MM.1S (cell line): Measurements from ENCODE around the gene ZCCHC24.

Experiments used
- DNase-seq: peaks from one replicate; pipeline ENCODE4 v3.0.0-alpha.2; 2015
- H2AFZ ChIP-seq: fragments of 300-600 bp; sonication (generic); 2 replicates; pipeline ENCODE4 v1.6.0; 2016; ENCODE audit warnings: antibody characterized with exemption, low read length
- H3F3A ChIP-seq: fragments of 300-600 bp; sonication (generic); 2 replicates; pipeline ENCODE4 v1.6.1; 2016; ENCODE audit warnings: mild to moderate bottlenecking, antibody characterized with exemption, low read length, moderate library complexity, mixed read lengths; ENCODE audit not compliant: insufficient read depth
- H3K27ac ChIP-seq: fragments of 300-600 bp; sonication (generic); 2 replicates; pipeline ENCODE4 v1.5.1; 2016; ENCODE audit warnings: mild to moderate bottlenecking, low read length
- H3K27me3 ChIP-seq: fragments of 300-600 bp; sonication (generic); replicated peaks from 2 replicates; pipeline ENCODE4 v1.6.0; 2016; ENCODE audit warnings: low read length; ENCODE audit not compliant: insufficient read depth
- H3K36me3 ChIP-seq: fragments of 300-600 bp; sonication (generic); replicated peaks from 2 replicates; pipeline ENCODE4 v1.6.1; 2016; ENCODE audit warnings: mild to moderate bottlenecking, low read length, mixed read lengths; ENCODE audit not compliant: insufficient read depth
- H3K4me1 ChIP-seq: fragments of 300-600 bp; sonication (generic); 2 replicates; pipeline ENCODE4 v1.6.1; 2016; ENCODE audit warnings: low read length, mixed read lengths
- H3K4me2 ChIP-seq: fragments of 300-600 bp; sonication (generic); 2 replicates; pipeline ENCODE4 v1.6.0; 2016; ENCODE audit warnings: low read depth, low read length
- H3K4me3 ChIP-seq: fragments of 300-600 bp; sonication (generic); 2 replicates; pipeline ENCODE4 v1.5.1; 2016; ENCODE audit warnings: low read length, mixed read lengths
- H3K79me2 ChIP-seq: fragments of 300-600 bp; sonication (generic); 2 replicates; pipeline ENCODE4 v1.6.1; 2016; ENCODE audit warnings: mixed run types, low read length, mixed read lengths
- H3K9ac ChIP-seq: fragments of 300-600 bp; sonication (generic); 2 replicates; pipeline ENCODE4 v1.6.1; 2016; ENCODE audit warnings: low read length, mixed read lengths
- H3K9me2 ChIP-seq: fragments of 300-600 bp; sonication (generic); replicated peaks from 2 replicates; pipeline ENCODE4 v1.6.1; 2016; ENCODE audit warnings: mild to moderate bottlenecking, low read length, mixed read lengths; ENCODE audit not compliant: insufficient read depth
- H3K9me3 ChIP-seq: fragments of 300-600 bp; sonication (generic); replicated peaks from 2 replicates; pipeline ENCODE4 v1.6.1; 2016; ENCODE audit warnings: mild to moderate bottlenecking, low read length, mixed read lengths; ENCODE audit not compliant: insufficient read depth
- H4K20me1 ChIP-seq: fragments of 300-600 bp; sonication (generic); 2 replicates; pipeline ENCODE4 v1.6.1; 2016; ENCODE audit warnings: mild to moderate bottlenecking, low read length, moderate library complexity, mixed read lengths; ENCODE audit not compliant: insufficient read depth
- CTCF ChIP-seq: fragments of 300-600 bp; sonication (generic); IDR thresholded peaks from 2 replicates; pipeline ENCODE4 v1.5.1; 2016; ENCODE audit warnings: antibody characterized with exemption, low read length, mixed read lengths
- EZH2 ChIP-seq: fragments of 300-600 bp; sonication (generic); optimal IDR thresholded peaks from 2 replicates; pipeline ENCODE3; 2017; ENCODE audit warnings: low read depth, mild to moderate bottlenecking, antibody characterized with exemption, low read length, mixed read lengths
- EZH2phosphoT487 ChIP-seq: fragments of 300-600 bp; sonication (generic); IDR thresholded peaks from 2 replicates; pipeline ENCODE4 v1.6.1; 2018; ENCODE audit warnings: antibody characterized with exemption, low read length

ZCCHC24 gene

GRCh38 chr10:79463578-79464496 is 18.4 kb upstream of the ZCCHC24 start:
- no peaks in the 10 kb centered on the region for H3K9me3 ChIP-seq
- H3K79me2 ChIP-seq, result no peaks in the 10 kb centered on the region
- H3K4me2 ChIP-seq, result no peak overlapping the region
- no peaks in the 10 kb centered on the region for H3F3A ChIP-seq
- no peak overlapping the region for H2AFZ ChIP-seq
- H3K9me2 ChIP-seq, result no peaks in the 10 kb centered on the region
- H3K9ac ChIP-seq, result no peak overlapping the region
- no peak for DNase-seq
- no peaks in the 10 kb centered on the region for H3K36me3 ChIP-seq
- H3K27ac ChIP-seq, result no peak overlapping the region
- TF ChIP-seq EZH2phosphoT487 (no peak), EZH2 (no peak), CTCF (no peak)
- no peak overlapping the region for H3K4me3 ChIP-seq
- H3K27me3 ChIP-seq, result no peaks in the 10 kb centered on the region
- H4K20me1 ChIP-seq, result no peaks in the 10 kb centered on the region
- no peaks in the 10 kb centered on the region for H3K4me1 ChIP-seq

GRCh38 chr10:79460687-79461086 is 15.3 kb upstream of the ZCCHC24 start:
- H3K4me3 ChIP-seq, result no peak overlapping the region
- H3K9me2 ChIP-seq, result no peaks in the 10 kb centered on the region
- no peak overlapping the region for H2AFZ ChIP-seq
- no peak overlapping the region for H3K4me2 ChIP-seq
- no peaks in the 10 kb centered on the region for H3K9me3 ChIP-seq
- DNase-seq, result no peak
- H3F3A ChIP-seq, result no peaks in the 10 kb centered on the region
- H3K36me3 ChIP-seq, result no peaks in the 10 kb centered on the region
- H3K79me2 ChIP-seq, result no peaks in the 10 kb centered on the region
- no peak overlapping the region for H3K9ac ChIP-seq
- H3K27me3 ChIP-seq, result no peaks in the 10 kb centered on the region
- H3K4me1 ChIP-seq, result no peaks in the 10 kb centered on the region
- TF ChIP-seq EZH2phosphoT487, result no peak
- no peak for TF ChIP-seq CTCF
- TF ChIP-seq EZH2, result no peak
- no peaks in the 10 kb centered on the region for H4K20me1 ChIP-seq
- H3K27ac ChIP-seq, result no peak overlapping the region

- no peak overlapping the region for H3K27ac ChIP-seq
- no peaks in the 10 kb centered on the region for H4K20me1 ChIP-seq
- H3K36me3 ChIP-seq, result no peaks in the 10 kb centered on the region
- H3K9me3 ChIP-seq, result no peaks in the 10 kb centered on the region
- H3K27me3 ChIP-seq, result no peaks in the 10 kb centered on the region
- H3K9me2 ChIP-seq, result no peaks in the 10 kb centered on the region
- DNase-seq, result no peak
- no peak overlapping the region for H2AFZ ChIP-seq
- H3K9ac ChIP-seq, result no peak overlapping the region
- TF ChIP-seq CTCF, result no peak
- TF ChIP-seq EZH2phosphoT487, result no peak
- no peak for TF ChIP-seq EZH2
- no peaks in the 10 kb centered on the region for H3K79me2 ChIP-seq
- H3F3A ChIP-seq, result no peaks in the 10 kb centered on the region
- H3K4me3 ChIP-seq, result no peak overlapping the region
- H3K4me2 ChIP-seq, result no peak overlapping the region
- H3K4me1 ChIP-seq, result no peaks in the 10 kb centered on the region
Observed at GRCh38 chr10:79459243-79459642, 13.8 kb upstream of the ZCCHC24 start.
